NAMALWA (cell line): ENCODE results near the gene MVB12B.

Experiments
- DNase-seq: peaks from one replicate; pipeline ENCODE4 v3.0.0-alpha.2; 2015; ENCODE audit warnings: low spot score

MVB12B gene

DNA sequence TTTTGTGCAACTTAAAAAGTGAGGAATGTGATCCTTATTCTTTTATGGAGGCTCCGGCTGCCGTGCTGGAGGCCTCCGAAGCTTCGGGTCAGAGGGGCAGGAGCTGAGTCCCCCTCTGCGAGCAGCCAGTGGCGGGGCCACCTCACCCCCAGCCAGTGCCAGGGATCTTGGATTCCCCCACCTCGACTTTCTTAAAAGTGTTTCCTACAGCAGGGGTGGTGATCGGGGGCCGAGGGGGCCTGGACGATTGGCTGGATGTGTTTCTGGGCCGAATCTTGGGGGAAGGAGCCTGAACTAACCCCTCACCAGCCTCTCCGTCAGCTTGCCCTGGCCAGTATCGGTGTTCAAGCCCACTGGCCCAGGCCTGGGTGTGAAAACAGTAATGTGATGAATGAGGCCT is 194.9 kb downstream of the MVB12B start:
- no peak for DNase-seq

DNA sequence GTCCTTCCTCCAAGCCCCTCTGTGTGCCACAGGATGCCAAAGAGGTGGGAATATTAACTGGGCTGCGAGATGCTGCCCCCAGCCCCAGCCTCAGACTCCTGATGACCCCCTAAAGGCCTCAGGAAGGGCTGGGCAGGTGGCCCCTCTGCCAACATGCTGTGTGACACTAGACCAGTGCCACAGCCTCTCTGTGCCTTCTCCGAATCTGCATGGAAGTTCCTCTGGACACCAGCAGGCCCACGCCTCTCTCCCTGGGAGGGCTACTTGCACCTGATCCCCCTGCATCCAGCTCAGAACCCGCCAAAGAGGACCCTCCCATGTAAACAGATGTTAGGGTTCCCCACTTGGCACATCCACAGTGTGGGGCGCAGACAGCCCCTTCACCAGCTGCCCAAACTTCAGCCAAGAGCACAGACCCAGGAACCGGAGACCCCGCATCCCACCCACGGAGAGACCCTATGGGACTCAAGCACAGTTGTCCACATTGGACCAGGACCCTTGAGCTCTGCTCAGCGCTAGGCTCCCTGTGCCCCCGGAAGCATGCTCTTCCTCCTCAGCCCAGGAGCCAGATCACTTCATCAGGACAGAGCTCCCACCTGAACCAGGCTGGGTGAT is 195.5 kb downstream of the MVB12B start:
- no peak for DNase-seq

DNA sequence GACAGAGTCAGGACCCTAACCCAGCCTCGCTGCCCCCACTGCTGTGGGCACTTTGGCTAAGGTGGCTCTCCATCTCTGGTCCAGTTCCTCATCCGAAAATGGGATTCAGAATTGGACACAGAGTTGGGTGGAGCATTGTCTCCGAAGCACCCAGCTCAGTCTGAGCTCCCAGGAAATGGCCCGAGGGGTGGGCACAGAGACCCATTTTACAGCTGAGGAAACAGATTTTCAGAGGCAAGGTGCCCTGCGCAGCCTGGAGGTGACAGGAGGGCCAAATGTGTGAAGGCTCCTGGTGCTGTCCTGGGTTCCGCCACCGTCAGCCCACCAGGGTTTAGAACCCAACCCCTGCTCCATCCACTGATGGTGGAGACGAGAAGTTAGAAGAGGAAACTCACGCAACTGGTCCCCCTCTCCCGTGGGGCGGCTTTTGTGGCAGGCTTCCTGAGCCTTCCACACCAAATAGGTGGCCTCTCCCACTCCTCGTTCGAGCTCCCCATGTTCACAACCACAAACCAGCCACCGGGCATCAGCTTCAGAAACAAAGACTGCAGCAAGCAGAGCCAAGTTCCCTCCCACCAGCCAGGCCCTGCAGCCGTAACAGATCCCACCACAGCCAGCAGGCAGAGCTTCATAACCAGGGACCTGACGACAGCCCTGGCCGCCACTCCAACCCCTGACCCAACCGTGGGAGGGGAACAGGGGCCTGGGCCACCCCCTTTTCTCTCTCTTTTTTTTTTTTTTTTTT is 196.2 kb downstream of the MVB12B start:
- DNase-seq, result no peak

DNA sequence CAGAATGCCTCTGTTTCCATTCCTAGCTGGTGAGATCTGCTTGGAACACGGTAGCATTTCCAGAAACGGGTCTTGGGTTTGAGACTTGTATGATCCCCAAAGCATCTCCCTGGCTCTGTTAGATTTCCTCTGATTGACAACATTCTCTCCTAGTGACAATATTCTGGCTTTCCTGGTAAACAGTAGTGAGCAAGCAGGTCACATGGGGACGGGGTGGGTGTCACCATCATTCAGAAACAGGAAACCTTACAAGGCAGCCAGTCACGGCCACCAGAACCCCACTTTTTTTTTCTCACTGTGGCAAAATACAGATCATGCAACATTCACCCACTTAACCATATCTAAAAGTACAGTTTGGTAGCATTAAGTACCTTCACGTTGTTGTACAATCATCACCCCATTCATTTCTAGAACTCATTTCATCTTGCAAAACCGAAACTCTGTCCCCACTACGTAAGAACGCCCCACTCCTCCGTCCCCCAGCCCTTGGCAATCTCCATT is 197.0 kb downstream of the MVB12B start:
- no peak for DNase-seq

DNA sequence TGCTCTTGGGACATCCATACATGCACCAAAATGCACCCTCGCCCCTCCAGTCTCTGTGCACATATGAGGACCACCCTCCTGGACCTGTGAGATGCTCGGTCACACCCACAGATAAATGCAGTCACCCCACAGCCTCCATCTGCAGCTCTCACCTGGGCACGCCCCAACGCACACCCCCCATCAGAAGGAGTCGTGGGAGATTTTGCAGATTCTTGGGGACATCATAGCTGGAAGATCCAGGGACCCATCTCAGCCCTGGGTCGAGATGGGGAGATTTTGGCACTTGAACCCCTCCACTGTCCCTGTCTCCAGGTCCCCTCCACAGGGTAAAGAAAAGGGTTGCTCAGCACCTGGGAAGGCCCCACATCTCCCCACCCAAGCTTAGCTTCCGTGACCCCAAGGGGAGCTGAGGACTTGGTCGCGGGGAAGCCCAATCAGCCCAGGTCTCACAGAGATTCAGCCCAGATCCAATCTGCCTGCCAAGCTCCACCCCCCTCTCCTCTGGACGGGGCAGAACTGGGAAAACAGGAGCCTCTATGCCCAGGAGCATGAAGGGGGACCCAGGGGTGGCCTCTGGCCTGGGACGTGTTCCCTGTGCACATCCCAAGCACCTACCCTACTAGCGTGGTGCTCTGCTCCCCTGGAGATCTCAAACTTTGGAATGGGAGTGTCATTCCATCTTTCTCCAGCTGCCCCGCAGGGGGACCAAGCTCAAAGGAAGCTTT is 197.9 kb downstream of the MVB12B start:
- DNase-seq, result no peak

DNA sequence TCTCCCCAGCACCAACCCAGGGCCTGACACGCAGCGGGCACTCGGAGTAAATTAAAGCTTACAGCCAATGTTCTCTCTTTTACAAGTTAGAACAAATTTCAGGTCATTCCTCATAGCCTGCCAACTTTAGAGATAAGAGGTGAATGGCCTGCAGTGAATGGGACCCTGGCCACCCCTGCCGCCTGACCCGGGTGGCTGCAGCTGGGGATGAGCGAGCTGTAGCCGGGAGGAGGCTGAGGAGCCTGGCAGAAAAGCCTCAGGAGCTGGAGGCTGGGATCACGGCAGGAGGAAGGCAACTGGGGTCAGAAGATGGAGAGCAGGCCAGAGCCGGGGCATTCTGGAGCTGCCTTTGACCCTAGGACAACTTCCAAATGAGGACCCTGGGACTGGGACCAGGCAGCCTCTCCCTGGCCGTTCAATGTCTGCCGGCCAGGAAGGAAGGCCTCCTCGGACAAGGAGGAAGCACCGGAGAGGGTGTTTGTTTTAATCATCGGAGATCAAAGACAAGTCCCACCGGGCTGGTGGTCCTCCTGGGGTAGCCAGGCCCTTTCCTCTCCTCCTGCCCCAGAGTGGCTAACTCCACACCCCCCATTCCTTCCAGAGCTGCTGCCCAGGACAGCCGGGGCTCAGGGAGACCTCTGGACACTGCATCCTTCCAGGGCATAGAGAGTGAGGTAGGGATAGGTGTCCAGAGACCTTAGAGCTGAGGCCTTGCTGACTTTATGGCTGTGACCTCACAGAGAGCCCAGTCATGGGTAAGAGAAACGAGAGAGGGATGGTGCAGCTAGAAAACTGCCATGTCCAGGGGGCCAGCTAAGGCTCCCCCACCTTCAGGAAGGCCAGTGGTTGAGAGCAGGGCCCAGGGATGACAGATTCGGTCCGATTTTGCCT is 199.8 kb downstream of the MVB12B start:
- DNase-seq, result no peak

DNA sequence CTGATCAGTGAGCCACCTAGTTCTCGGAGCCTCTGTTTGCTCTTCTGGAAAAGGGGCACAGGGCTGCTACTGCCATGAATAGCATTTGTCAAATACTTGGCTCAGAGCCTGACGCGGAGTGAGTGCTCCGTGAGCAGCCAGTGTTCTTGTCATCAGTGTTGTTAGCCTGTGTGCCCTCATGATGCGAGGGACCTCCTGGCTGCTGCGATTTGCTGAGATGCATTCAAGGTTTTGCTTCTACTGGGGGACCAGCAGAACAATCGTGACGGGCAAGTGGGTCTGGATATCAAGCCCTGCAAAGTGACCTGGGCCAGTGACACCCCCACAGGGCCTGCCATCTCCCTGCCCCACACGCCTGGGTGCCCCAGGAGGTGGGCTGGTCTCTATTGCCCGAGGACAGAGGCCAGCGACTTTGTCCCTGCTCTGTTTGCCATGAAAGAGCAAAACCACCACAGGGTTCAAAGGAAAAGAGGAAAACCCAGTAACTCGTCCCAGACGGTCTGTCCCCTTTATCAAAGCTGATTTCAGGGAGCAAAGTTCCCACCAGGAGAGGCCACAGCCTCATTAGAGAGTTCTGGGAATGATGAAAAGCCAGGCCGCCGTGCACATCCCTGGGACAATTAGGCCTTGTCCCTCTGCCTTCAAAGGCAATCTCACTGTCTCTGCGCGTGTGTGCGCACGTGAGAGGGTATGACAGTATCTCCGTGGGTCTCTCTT is 200.6 kb downstream of the MVB12B start:
- DNase-seq, result no peak

DNA sequence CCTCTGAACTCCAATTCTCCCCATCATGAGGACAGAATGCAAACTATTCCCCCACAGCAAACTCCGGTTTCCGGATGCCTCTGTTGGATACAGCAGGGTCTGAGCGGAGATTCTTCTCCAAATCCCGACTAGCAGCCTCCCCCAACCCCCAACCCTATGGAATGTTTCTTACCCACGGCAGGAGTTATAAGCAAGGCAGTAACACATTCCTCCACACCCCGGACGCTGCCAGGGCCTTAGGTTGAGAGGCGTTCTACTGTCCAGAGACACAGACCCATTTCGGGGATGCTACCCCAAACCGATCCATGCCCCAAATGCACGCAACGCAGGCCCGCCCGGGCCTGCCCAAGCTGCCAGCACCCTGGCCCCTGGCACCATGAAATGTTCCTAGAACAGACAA is 201.5 kb downstream of the MVB12B start:
- no peak for DNase-seq

DNA sequence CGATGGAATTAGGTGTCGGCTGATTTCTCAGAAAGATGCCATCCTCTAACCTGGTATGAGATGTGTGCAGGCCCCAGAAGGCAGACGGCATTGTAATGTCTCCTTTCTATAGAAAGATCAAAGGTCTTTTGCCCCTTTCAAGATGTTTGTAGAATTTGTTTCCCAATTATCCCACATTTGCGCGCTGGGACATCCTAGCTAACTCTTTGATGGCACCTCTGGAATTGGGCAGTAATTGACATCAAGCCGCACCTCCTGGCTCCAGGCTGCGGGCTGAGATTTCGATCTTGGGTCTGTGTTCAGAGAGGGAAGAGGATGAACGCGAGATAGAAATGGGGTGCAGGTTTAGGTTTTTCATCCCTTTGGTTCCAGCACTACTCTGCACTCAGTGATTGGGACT is 202.3 kb downstream of the MVB12B start:
- DNase-seq, result no peak

DNA sequence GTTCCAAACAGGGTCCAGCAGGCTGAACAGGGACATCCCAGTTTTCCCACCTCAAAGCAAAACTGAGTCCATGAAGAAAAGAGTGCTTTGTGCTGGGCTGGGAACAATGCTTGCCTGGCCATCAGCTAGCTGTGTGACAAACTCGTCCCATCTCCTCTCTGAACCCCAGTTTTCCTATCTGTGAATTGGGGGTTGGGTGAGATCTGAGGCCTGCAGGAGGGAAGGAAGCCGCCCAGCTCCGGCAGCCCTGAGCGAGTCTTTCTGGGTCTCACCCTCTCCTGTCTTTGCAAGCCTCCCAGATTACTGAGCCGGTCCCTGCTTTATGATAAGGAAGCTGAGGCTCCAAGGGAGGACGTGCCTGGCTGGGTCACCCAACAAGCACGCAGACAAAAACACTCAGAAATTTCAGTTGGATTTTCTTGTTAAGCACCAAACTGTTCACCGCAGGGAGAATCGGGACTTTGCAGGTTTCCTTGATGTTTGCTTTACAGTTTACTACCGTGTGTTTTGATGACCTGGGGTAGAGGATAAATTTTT is 204.5 kb downstream of the MVB12B start:
- no peak for DNase-seq

DNA sequence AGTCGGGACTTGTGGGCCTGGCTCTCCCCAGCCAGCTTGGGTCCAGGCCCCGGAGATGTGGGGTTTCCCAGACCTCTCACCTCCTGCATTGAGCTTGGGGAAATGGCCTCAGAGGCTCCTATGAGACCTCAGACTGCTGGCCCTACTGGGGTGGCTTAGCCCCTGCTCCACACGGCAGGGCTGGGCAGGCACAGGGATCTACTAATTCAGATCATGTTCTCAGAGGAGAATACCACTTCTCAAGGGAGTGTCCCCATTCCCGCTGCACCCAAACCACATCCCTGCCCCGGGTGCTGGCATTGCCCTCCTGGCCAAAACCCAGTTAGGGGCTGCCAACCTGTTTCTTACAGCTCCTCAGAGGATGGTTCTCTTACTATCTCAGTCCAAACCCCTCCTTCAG is 205.0 kb downstream of the MVB12B start:
- DNase-seq, result no peak

DNA sequence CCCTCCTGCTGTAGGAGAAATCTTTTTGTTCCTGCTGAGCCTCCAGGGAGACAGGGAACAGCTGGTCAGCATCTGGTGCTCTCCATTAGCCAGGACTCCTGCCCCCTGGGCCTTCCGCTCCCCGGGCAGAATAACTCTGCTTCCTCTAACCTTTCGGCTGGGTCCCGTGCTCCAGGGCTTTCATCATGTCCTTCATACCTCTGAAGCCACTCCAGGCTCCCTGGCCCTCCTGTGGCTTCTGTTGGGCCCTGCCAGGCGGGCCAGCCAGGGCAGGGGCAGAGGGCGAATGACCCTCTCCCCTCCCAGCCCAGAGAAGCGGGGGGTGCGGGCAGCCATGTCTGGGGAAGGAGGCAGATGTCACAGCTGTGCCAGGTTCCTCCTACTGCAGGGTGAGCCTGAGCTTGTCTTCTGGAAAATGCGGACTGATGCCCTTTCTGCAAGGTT is 205.4 kb downstream of the MVB12B start:
- DNase-seq, result no peak

DNA sequence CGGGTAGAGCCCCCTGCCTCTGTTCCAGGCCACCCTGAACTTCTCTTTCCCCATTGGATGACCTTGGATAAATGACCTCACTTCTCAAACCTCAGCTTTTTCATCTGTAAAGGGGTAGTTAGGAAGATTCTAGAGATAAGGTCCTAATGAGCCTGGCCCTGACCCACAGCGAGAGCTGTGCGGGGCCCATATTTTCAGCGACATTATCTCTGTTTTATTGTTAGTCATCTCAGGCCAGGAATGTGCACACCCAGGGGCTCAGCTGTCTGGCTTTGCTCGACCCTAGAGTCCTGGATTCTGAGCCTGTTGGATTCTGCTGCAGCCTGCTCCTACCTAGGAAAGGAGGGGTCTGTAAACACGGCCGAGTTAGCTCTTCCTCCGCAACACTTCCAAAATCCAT is 205.9 kb downstream of the MVB12B start:
- DNase-seq, result no peak

DNA sequence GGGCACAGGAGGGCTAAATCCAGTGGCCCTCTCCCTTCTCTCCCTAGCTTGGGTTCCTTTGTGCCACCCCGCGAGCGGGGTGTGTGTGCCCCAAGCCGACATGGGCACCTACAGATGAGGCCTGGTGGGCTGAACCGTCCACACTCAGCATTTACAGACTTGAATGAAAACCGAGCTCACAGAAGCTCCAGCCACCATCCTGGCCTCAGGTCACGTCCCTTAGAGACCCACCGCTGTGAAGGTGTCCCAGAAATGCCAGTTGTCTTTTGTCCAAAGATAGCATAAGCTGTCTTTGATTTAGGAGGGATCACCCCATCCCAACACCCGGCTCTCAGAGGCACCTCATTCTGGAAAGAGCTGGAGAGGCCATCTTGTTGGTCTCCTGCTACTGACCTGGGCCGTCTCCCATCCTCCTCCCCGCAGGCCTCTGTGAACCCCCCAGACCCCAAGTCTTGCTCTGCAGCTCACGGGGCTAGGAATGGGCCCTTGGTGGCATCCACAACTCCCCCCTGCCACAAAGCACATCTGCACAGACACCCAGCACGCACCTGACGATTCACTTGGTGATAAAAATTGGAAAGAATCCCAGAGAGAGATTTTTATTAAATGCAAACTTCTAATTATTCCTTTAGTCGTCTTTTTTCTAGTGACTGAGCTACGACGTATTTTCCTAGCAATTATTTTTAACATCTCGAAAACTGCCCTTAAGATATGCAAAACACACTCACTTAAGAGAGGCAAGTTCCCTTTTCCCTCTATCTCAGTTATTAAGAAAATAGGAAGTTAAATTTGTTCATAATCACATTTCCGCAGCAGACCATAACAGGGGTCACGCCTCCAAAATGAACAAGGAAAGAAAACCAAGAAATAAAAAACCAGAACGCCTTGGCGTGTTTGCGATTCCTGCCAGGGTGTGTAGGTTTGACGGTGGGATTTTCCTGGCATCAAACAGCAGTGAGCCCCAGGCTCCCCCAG is 206.6 kb downstream of the MVB12B start:
- peak; percentile 70 for DNase-seq

DNA sequence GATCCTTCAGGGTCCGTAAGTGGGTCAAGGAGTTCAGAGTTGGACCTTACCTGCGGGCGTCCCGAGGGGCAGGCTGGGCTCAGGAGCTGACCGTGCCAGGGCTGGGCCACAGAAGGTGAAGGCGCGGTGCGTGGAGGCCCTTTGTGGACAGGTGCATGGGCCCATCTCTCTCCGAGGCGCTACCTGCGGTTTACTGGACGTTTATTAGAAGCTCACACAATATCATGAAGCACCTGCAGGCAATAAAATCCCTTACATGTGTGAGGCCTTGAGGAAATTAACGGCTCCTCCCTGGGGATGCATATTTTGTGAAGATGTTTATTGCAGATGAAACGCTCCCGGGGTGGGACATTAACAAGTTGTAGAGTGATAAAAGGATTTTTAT is 207.3 kb downstream of the MVB12B start:
- peak; percentile 37 for DNase-seq

DNA sequence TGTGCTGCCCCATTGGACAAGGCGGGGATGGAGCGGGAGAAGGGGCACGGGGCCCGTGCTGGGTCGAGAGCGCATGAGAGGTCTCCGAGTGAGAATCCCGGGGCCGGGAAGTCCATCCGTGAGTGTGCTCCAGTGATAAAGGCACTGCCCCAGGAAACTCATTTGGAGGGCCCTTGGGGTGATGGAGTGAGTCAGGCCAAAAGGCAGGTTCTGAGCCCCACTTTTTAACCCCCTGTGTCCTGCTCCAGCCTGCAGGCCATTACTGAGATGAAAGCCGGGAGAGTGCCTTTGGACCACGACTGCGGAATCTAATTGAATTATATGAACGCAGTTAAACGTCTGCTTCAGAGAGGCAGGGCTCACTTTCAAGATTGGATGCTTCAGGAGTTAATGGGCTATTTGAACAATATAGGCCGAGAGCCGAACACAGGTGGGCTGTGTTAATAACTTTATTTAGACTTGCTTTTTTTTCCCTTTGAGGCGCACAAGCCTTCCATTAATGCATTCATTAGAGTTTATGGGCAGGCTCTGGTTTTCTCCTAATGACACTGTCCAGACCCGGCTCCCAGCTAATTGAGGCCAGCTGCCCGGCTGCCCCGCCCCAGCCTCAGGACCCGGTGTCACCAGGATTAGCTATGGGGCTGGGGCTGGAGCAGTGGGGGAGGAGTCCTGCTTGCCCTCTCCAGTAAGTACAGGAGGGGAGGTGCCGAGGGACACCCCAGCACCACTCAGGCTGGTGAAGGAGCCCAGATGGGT is 208.0 kb downstream of the MVB12B start:
- DNase-seq, result no peak

DNA sequence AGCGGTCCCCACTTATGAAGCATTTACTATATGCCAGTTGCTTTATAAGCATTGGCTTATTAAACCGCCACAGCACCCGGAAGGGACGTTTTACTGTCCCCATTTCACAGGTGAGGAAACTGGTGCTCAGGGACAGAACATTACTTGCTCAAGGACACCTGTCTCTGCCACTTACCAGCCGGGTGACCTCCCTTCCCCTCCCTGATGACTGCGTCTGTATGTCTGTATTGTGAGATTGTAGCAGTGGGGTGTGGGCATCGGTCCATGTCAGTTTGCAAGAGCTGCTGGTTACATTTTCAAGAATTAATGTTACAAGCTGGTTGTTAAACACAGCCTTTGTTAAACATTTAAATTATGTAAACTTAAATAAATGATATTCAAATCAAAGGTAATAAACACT is 209.5 kb downstream of the MVB12B start:
- no peak for DNase-seq

DNA sequence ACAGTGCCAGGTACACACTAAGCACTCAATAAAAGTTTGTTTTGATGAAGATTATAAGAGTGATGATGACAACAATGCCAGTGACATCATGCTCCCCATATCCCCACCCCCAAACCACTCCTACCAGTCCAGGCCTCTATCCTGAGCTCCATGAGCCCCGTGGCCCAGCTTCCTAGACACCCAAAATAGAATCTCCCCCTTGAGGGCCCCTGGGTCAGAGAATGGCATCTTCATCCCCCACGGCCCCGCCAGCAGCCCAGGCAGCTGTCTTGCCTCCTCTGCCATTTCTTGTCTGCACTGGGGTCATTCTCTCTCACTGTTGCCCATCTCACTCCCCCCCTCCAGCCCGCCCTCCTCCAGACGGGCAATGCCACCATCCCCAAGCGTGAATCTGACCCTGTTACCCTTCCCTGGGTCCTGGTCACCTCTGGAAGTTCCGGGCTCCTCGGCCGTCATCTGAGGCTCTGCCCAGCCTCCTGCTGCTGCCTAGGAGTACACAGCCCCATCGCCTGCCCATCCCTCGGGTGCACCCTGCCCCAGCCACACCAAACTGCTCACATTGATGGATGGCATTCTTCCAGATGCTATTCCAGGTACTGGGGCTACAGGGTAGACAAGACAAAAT is 210.3 kb downstream of the MVB12B start:
- no peak for DNase-seq

DNA sequence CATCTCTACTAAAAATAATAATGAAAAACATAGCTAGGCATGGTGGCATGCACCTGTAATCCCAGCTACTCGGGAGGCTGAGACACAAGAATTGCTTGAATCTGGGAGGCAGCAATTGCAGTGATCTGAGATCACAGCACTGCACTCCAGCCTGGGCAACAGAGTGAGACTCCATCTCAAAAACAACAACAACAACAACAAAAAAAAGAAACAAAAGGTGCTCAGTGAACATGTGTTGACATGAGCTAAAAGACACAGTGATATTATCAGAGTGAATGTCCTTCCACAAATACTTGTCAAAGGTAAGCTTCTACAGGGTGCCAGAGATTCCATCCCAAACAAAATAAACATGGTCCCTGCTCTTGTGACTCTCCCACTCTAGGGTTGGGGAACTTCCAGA is 211.9 kb downstream of the MVB12B start:
- DNase-seq, result no peak
